ENCODE data around the gene MRGPRD.

GRCh38 chr11:69013009-69013951 lies 32.5 kb upstream of the MRGPRD start, which contains the start of gene MRGPRF:
- peak; percentile 9 to 33 for TF ChIP-seq CTCF (conservative IDR thresholded peaks at IDR 0.05 in 1 of 2, IDR thresholded peaks at IDR 0.05 in 1 of 2; ENCODE audit: extremely low read depth in 1 of 2, insufficient read depth in 1 of 2, low read depth in 1 of 2, low read length in 2 of 2)
- no peak for TF ChIP-seq EZH2 (IDR thresholded peaks at IDR 0.05; ENCODE audit: borderline replicate concordance, low read length)

All from mammary epithelial cell (primary cell).